Activated T-cell treated with anti-CD3 and anti-CD28 coated beads, Interleukin-2, amount 50 U/mL, for 4 hours (primary cell): Measurements from ENCODE around the gene SCFD2. TPM values are rescaled to one million over a fixed set of nuclear protein-coding genes. Genes with fewer than 3 reads are reported as not detected.

Experiments used
- ATAC-seq, 2 donors: fragments of 200-7000 bp; cut with Tn5 transposase; one replicate each; pipeline ENCODE4 v1.10.0; 2021
- DNase-seq: peaks from one replicate; pipeline ENCODE4 v3.0.0-alpha.2; 2020
- H3K27me3 Mint-ChIP-seq: one replicate; pipeline ENCODE4 v1.8.0; 2021; ENCODE audit warnings: low read depth, mixed read lengths
- H3K36me3 Mint-ChIP-seq: one replicate; pipeline ENCODE4 v1.8.0; 2022; ENCODE audit warnings: mixed read lengths; ENCODE audit not compliant: insufficient read depth
- H3K4me1 Mint-ChIP-seq: one replicate; pipeline ENCODE4 v1.8.0; 2021; ENCODE audit warnings: low read depth, mixed read lengths
- H3K4me3 Mint-ChIP-seq: one replicate; pipeline ENCODE4 v1.8.0; 2021; ENCODE audit warnings: mild to moderate bottlenecking, moderate library complexity, mixed read lengths
- H3K9me3 Mint-ChIP-seq: one replicate; pipeline ENCODE4 v1.8.0; 2021; ENCODE audit warnings: mixed read lengths
- total RNA-seq, 3 donors: library from RNA; stranded (reverse); gene quantifications; one replicate each; pipeline ENCODE4 v1.2.1, GENCODE V29; 2021

SCFD2 gene
- total RNA-seq, 3 donors from 2014 or later, result 45.0 to 48.9 (median 46.9) TPM

GRCh38 chr4:52964561-52965101 is 401.2 kb downstream of the SCFD2 start:
- H3K9me3 Mint-ChIP-seq, result peaks cover 3% of the 10 kb centered on the region
- peaks cover 8% of the 10 kb centered on the region for H3K36me3 Mint-ChIP-seq
- H3K27me3 Mint-ChIP-seq, result no peaks in the 10 kb centered on the region

GRCh38 chr4:52964011-52964410 is 401.9 kb downstream of the SCFD2 start:
- ATAC-seq (no peak), DNase-seq (no peak)
- Mint-ChIP-seq H3K4me3 (no peak overlapping the region), H3K4me1 (no peaks in the 10 kb centered on the region), H3K27me3 (no peaks in the 10 kb centered on the region), H3K9me3 (peaks cover 3% of the 10 kb centered on the region), H3K36me3 (peaks cover 4% of the 10 kb centered on the region)

More at GRCh38 chr4:52964561-52965101, 401.2 kb downstream of the SCFD2 start:
- H3K4me1 Mint-ChIP-seq, result no peaks in the 10 kb centered on the region
- ATAC-seq (no peak), DNase-seq (no peak)
- H3K4me3 Mint-ChIP-seq, result no peak overlapping the region

- H3K36me3 Mint-ChIP-seq, result peaks cover 3% of the 10 kb centered on the region
- no peaks in the 10 kb centered on the region for H3K27me3 Mint-ChIP-seq
- ATAC-seq (no peak), DNase-seq (no peak)
- no peak overlapping the region for H3K4me3 Mint-ChIP-seq
- H3K4me1 Mint-ChIP-seq, result no peaks in the 10 kb centered on the region
- no peaks in the 10 kb centered on the region for H3K9me3 Mint-ChIP-seq
Observed at GRCh38 chr4:52962721-52963120, 403.1 kb downstream of the SCFD2 start.

GRCh38 chr4:52961666-52962412 is 404.0 kb downstream of the SCFD2 start:
- no peak overlapping the region for H3K4me3 Mint-ChIP-seq
- DNase-seq (no peak), ATAC-seq (no peak)
- H3K9me3 Mint-ChIP-seq, result no peaks in the 10 kb centered on the region
- H3K4me1 Mint-ChIP-seq, result no peaks in the 10 kb centered on the region
- H3K36me3 Mint-ChIP-seq, result peaks cover 3% of the 10 kb centered on the region
- H3K27me3 Mint-ChIP-seq, result no peaks in the 10 kb centered on the region

- Mint-ChIP-seq H3K36me3 (no peaks in the 10 kb centered on the region), H3K4me1 (no peaks in the 10 kb centered on the region), H3K9me3 (no peaks in the 10 kb centered on the region), H3K4me3 (no peak overlapping the region), H3K27me3 (no peaks in the 10 kb centered on the region)
- DNase-seq (no peak), ATAC-seq (no peak)
Observed at GRCh38 chr4:52959541-52959940, 406.3 kb downstream of the SCFD2 start.

- no peak overlapping the region for H3K4me3 Mint-ChIP-seq
- H3K4me1 Mint-ChIP-seq, result no peaks in the 10 kb centered on the region
- ATAC-seq (no peak), DNase-seq (no peak)
- no peaks in the 10 kb centered on the region for H3K27me3 Mint-ChIP-seq
- H3K9me3 Mint-ChIP-seq, result no peaks in the 10 kb centered on the region
- H3K36me3 Mint-ChIP-seq, result peaks cover 4% of the 10 kb centered on the region
Observed at GRCh38 chr4:52957835-52958631, 407.8 kb downstream of the SCFD2 start.

GRCh38 chr4:52957220-52957686 is 408.6 kb downstream of the SCFD2 start:
- Mint-ChIP-seq H3K27me3 (no peaks in the 10 kb centered on the region), H3K4me3 (no peak overlapping the region), H3K9me3 (no peaks in the 10 kb centered on the region), H3K4me1 (no peaks in the 10 kb centered on the region), H3K36me3 (peaks cover 4% of the 10 kb centered on the region)
- DNase-seq, result no peak
- no peak for ATAC-seq

GRCh38 chr4:52956691-52957090 is 409.2 kb downstream of the SCFD2 start:
- Mint-ChIP-seq H3K27me3 (no peaks in the 10 kb centered on the region), H3K4me1 (no peaks in the 10 kb centered on the region), H3K9me3 (no peaks in the 10 kb centered on the region), H3K4me3 (no peak overlapping the region), H3K36me3 (peaks cover 4% of the 10 kb centered on the region)
- no peak for ATAC-seq
- no peak for DNase-seq

- Mint-ChIP-seq H3K36me3 (peaks cover 10% of the 10 kb centered on the region), H3K4me1 (no peaks in the 10 kb centered on the region), H3K27me3 (no peaks in the 10 kb centered on the region), H3K4me3 (no peak overlapping the region), H3K9me3 (no peaks in the 10 kb centered on the region)
- ATAC-seq, result no peak
- DNase-seq, result no peak
Observed at GRCh38 chr4:52954560-52955170, 411.2 kb downstream of the SCFD2 start.

- H3K4me3 Mint-ChIP-seq, result no peak overlapping the region
- no peak for ATAC-seq
- H3K36me3 Mint-ChIP-seq, result peaks cover 11% of the 10 kb centered on the region
- H3K4me1 Mint-ChIP-seq, result no peaks in the 10 kb centered on the region
- DNase-seq, result no peak
- H3K9me3 Mint-ChIP-seq, result no peaks in the 10 kb centered on the region
- H3K27me3 Mint-ChIP-seq, result no peaks in the 10 kb centered on the region
Observed at GRCh38 chr4:52952540-52952939, 413.3 kb downstream of the SCFD2 start.

- Mint-ChIP-seq H3K36me3 (peaks cover 11% of the 10 kb centered on the region), H3K4me1 (no peaks in the 10 kb centered on the region), H3K4me3 (no peak overlapping the region), H3K27me3 (no peaks in the 10 kb centered on the region), H3K9me3 (no peaks in the 10 kb centered on the region)
- ATAC-seq (no peak), DNase-seq (no peak)
Observed at GRCh38 chr4:52951016-52951415, 414.8 kb downstream of the SCFD2 start.

GRCh38 chr4:52950226-52950625 is 415.6 kb downstream of the SCFD2 start:
- ATAC-seq, result no peak
- H3K27me3 Mint-ChIP-seq, result no peaks in the 10 kb centered on the region
- H3K4me1 Mint-ChIP-seq, result no peaks in the 10 kb centered on the region
- H3K9me3 Mint-ChIP-seq, result no peaks in the 10 kb centered on the region
- H3K36me3 Mint-ChIP-seq, result peaks cover 11% of the 10 kb centered on the region
- no peak overlapping the region for H3K4me3 Mint-ChIP-seq
- no peak for DNase-seq

GRCh38 chr4:52949336-52949735 is 416.5 kb downstream of the SCFD2 start:
- H3K9me3 Mint-ChIP-seq, result no peaks in the 10 kb centered on the region
- no peaks in the 10 kb centered on the region for H3K27me3 Mint-ChIP-seq
- ATAC-seq (no peak), DNase-seq (no peak)
- H3K36me3 Mint-ChIP-seq, result peaks cover 11% of the 10 kb centered on the region
- no peaks in the 10 kb centered on the region for H3K4me1 Mint-ChIP-seq
- H3K4me3 Mint-ChIP-seq, result no peak overlapping the region

- no peak for ATAC-seq
Observed at GRCh38 chr4:52948057-52948423, 417.8 kb downstream of the SCFD2 start.

More at GRCh38 chr4:52948057-52948423, 417.8 kb downstream of the SCFD2 start:
- no peaks in the 10 kb centered on the region for H3K4me1 Mint-ChIP-seq
- no peak for DNase-seq
- no peaks in the 10 kb centered on the region for H3K27me3 Mint-ChIP-seq
- H3K4me3 Mint-ChIP-seq, result no peak overlapping the region
- H3K36me3 Mint-ChIP-seq, result peaks cover 7% of the 10 kb centered on the region
- no peaks in the 10 kb centered on the region for H3K9me3 Mint-ChIP-seq
